NOMO-1 treated with DMSO at 0.1 percent for 48 hours (cell line): Measurements from ENCODE around the gene IWS1.

ENCODE experiments used
- DNase-seq: peaks from one replicate; lab custom pipeline; 2025; ENCODE audit not compliant: unreplicated experiment; lab: John Stamatoyannopoulos, UW

Gene IWS1

DNA sequence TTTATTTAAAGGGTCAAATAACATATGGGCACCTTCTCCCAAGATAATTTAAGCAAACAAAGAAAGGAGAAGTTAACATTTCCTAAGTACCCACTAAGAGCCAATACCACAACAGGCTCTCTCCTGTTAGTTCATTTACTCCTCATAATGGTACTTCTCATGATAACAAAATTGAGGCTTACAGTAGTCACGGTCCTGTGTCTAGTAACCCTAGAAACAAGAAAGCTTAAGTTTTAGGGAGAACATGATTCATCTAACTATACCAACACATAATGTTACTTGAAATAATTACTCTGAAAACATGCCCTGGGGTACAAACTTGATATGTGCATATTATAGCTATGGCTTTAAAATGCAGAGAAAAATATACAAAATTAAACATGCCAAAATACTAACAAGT lies 19.8 kb downstream of the IWS1 start:
- peak; percentile 38 for DNase-seq

DNA sequence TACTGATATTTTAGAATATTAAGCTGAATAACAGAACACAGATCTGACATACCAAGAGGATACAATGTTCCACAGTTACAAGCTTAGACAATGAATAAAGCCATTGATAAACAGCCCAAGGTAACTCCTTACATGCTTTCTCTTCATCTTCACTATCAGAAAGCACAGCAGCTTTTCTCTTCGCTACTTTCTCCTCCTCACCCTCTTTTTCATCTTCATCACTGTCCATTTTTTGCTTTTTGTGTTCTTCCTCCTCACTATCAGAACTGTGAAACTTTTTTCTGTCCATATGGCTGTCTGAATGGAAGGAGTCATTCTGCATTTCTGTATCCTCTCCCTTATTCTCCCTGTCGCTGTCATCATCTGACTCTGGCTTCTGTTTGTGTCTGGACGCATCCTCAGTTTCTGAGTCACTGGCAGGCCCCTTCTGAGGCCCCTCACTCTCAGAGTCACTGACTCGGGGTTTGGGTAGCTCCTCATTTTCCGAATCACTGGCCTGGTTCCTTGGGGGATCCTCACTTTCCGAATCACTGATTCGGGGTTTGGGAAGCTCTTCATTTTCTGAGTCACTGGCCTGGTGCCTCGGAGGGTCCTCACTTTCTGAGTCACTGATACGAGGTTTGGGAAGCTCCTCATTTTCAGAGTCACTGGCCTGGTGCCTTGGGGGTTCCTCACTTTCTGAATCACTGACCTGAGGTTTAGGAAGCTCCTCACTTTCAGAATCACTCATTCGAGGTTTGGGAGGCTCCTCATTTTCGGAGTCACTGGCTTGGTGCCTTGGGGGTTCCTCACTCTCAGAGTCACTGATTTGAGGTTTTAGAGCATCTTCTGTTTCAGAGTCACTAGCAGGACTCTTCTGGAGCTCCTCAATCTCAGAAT lies 21.5 kb downstream of the IWS1 start:
- no peak for DNase-seq

DNA sequence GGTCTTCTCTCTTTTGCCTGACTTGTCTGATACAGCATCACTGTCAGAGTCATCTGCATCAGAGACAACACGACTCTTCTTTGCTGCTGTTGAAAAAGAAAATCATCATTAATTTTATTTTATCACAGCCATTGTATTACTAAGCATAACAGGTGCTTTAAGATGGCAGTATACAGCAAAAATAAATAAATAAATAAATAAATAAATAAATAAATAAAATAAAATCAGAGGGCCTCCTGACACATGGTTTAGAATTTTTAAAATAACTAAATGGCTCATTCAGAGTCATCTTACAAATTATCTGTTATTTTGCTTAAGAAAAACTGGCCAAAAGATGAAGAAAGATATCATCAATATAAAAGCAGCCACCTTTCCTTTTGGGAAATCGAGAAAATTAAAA lies 22.8 kb downstream of the IWS1 start:
- no peak for DNase-seq

DNA sequence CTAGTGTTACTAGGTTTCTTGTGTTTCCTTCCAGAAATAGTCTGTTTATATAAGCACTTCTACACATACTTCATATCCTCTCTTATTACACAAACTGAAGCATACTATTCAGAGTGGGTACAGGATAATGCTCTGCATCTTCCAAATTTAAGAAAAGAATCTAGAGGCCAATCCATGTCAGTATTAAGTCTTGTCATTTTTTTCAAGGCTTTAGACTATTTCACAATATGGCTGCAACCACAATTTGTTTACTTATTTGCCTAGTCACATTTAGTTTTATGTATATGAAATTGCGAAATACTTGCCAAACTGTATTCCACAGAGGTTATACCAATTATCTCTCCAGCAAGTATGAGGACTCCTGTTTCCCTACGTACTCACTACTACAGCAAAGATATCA lies 27.9 kb downstream of the IWS1 start:
- DNase-seq = peak; percentile 53

DNA sequence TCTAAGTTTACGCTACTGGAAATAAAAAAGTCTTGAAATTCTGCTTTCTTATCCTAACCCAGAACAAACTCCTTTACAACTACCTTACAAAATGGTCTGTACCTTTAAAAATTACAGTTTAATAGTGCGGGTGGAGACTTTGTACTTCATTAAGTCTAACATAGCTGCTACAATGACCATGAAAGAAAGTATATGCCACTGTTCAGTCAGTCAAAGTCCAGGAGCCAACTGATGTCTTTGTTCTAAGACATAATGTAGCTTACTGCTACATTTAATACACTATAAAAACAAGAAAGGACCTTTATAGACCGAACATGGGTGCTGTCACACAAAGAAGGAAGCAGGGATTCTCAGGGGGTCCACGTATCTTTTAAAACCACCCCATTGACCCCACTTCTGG lies 36.0 kb downstream of the IWS1 start:
- DNase-seq = no peak

DNA sequence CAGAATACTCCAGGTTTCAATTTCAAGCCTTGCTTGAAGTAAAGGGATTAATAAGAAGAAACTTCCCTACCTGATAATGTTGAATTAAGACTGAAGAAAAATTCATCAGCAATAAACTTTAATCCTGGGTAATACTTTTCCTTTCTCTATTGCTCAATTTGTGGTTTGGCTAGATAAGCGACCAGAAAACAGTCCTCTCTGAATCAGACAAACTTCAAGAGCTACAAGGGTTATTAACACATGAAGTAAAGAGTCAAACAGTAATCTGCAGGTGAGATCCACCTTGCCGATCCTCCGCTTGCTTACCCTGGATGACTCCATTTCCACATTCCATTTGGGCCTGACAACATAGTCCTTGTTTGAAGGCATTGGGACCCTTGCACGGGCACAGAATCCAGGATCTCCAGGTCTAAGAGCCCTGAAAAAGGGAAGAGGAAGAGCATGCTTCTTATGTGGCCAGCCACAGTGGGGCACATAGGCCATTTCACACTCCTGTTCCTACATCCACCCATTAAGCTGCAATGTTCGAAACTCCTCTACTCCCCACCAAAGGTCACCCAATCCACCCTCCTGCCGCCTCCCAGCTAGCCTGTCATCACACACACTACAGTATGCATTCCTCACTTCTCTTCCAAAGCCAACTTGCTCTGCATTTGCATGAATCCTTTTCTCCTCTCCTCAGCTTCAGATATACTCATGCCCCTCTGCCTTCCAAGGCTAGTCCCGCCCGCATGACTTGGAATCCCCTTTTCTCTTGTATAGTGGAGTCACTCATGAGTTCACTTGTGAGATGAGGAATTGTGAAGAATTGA lies 39.8 kb downstream of the IWS1 start:
- peak; percentile 78 for DNase-seq

DNA sequence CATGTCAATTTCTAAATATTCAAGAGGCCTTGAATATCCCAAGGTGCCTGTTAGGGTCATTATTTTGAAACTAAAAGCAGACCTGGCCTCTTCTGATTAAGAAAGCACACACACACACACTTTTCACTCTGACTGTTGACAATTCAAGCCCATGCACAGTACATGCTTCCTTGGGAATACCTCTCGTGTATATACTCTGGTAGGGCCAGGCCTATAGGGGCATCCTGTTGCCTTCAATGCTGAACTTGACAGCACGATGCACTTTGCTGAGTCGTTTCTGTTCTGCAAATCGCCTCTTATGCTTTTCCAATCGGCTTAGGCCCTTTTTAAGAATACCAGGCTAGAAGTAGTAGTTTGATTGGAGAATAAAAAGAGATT lies 40.6 kb downstream of the IWS1 start:
- DNase-seq = peak; percentile 20

DNA sequence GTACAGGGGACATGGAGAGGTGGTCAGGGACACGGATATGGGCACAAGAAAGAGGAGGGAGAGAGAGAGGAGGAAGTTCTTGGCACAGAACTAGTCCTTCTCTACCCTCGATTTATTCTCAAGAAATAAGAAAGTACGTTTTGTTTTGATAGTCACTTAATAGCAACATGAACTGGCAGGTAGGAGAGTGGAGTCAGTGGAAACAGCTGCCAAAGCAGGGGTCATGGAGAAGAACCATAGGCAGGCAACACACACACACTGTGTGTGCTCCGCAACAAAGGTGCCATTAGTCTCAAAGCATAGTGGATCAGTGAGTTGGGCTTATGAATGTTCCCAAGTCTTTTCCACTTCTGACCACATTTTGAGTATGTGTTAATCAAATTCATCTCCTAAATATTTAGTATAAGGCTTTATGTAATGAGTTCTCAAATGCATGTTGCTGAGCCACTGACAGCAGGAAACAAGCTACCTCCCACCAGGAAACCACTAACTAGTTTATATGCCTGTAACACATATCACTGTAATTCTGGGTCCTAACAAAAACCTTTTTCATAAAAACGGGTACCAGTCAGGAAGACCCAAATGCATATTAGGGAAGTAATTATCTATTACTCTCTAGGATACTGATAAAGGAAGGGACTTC lies 41.1 kb downstream of the IWS1 start:
- DNase-seq = peak; percentile 19

DNA sequence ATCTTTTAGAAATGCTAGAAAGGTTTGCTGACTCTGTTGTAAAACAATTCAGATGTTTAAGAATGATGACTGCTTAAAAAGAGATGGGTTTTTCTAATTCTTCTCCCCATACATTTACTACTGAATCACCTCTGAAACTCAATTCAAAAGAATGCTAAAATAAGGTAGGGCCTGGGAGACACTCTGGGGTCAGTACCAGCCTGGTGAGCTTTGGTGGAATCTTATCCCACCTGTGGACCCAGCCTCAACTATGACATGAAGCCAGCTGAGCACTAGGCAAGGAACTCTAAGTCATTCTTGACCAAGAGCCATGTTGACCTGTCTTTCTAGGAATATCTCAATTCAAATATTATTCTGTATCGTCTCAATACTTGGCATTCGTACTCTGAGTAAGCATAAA lies 44.3 kb downstream of the IWS1 start:
- DNase-seq = no peak

DNA sequence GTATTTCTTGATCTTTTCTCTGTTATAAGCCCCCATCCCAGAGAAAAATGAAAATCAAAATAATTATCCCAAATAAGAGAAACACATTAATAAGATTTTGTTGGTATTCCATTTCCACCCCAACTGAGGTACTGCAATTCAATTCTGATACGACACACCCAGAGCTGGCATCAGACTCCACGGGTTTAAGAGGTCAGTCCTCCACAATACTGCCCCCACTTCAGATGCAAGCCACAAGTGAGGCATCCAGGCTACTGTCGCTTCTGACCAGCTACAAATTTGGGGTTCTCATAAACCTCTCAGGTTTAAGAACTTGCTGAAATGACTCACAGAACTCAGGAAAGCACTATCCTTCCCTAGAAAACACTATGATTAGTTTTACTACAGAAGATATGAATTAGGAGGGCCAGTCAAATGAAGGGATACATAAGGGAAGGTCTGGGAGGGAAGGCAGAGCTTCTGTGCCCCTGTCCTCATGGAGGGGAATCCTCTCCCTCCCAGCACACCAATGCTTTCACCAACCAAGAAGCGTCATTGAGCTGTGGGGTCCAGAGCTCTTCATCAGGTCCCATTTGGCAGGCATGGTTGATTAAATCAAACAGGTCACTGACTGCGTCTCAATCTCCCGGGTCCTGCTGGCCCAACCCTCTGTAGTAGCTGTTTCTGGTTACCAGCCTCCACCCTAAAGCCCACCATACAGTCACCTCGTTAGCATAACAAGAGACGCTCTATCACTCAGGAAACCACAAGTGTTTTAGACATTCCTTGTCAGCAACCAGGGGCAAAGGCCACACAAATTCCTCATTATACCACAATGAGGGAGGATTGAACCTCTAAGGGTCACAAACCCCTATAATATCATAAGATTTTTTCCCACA lies 46.2 kb downstream of the IWS1 start:
- DNase-seq = no peak

DNA sequence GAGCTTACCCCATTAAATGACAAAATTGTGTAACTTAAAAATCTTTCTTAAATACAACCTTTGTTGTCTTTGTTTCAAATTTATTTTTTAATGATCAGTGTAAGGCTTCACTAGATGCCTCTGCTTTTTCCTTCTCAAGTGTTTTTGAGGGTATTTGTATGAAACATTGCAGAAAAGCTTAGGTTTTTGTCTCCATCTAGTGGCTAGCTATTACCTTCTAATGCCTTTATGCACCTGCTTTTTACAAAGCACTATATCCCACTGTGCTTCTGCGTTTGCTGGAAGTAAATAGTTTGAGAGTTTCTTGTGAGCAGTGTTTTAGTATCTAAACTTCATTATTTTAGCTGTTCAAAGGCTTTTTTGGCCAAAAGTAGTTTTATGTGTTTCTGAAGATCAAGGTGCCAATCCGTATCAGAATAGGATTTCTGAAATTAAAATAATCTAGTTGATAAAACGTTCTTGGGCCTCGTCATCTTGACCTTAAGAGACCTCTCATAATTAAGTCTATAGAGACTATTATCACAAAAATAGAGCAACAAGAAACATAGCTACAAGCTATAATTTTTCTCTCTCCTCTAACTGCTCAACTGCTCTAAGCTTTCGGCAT lies 47.0 kb downstream of the IWS1 start:
- peak; percentile 63 for DNase-seq

DNA sequence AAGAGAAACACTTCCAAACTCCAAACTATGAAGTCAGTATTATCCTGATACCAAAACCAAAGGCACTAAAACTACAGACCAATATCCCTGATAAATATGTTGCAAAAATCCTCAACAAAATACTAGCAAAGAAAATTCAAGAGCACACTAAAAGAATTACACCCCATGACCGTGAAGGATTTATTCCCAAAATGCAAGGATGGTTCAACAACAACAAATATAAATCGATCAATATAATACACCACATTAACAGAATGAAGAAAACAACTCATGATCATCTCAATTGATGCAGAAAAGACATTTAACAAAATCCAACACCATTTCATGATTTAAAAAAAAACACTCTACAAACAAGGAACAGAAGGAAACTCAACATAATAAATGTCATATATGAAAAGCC lies 50.5 kb downstream of the IWS1 start:
- DNase-seq = no peak

DNA sequence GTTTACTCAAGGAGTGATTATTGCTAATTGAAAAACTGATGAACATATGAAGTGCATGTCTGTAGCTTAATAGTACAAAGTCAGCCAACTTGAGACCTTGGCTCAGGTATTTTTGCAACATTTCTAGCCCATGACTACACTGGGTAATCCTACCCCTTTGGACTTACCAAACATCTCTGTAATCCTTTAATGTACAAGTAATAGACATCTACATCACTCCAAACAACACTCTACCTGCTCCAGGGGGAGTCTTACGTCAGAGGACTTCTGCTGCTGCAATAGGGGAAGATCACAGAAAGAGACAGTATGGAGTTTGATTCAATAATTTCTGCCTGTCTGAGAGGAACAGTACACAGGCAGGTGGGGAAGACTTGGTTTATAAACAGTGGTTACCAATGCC lies 54.0 kb downstream of the IWS1 start:
- no peak for DNase-seq

DNA sequence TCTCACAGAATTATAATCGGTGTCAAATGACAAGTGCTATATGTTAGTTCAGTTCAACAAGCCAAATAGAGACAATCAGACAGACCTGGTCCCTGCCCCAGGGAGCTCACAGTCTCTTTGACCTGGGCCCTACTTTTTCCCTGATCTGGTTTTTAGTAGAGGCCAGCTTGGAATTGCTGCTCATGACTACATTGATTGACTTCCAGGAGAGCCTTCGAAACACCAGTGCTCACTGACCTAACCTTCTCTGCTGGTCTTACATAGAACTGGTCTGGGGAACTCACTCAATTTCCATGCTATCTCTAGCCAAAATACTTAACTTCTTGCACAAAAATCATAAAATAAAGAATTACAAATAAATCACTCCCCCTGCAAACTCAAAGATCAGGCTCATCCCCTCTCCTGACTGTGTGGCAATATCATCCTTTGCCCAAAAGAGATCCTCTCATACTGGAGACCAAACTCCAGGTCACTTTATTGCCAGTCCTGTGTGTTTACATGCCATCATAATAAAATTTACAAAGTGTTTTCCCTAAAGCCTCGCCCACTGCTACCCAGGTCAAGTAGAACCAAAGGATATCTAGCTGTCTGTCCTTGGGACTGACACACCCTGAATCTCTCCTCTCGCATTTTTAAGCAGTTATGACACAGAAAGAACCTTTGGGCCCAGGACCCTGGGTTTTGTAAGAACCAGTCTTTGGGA lies 54.9 kb downstream of the IWS1 start:
- no peak for DNase-seq

DNA sequence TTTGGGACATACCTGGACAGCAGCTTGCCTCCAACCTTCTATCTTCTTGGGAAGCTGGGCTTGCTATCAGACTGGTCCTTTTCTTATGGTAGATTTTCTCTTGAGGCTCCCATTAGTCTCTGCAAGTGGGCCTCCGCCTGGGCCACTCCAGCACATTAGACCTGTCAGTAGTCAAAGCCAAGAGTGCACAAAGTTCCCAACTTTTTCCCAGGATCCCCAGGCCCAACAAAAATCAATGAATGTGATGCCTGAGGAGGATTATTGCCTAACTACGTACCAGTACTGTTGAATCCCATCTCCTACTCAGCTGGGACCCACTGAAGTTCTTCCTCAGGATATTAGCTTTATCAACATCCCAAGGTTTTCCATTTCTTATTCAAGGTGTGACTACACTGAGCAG lies 56.3 kb downstream of the IWS1 start:
- DNase-seq = no peak

DNA sequence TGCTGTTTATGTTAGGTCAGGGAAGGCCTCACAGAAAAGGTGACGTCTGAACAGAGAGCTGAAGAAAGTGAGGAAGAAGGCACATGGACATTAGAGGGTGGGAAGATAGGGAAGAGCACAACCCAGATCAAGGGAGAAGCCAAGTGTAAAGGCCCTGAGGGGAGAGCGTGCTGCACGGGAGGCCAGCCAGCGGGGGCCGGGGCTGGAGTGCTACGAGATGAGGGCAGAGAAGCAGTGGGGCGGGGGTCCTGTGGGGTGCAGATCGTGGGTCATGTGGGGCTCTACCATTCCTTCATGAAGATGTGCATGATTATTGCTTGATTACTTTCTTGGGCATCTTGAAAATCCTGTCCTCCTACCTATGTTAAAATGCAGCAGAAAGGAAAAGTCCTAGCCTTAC lies 57.2 kb downstream of the IWS1 start:
- no peak for DNase-seq

DNA sequence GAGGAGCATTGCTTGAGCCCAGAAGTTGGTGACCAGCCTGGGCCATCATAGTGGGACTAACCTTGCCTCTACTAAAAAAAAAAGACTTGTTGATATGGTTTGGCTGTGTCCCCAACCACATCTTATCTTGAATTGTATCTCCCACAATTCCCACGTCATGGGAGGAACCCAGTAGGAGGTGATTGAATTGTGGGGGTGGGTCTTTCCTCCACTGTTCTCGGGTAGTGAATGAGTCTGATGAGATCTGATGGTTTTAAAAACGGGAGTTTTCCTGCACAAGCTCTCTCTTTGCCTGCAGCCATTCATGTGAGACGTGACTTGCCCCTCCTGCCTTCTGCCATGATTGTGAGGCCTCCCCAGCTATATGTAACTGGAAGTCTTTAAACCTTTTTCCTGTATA lies 61.0 kb downstream of the IWS1 start:
- no peak for DNase-seq

DNA sequence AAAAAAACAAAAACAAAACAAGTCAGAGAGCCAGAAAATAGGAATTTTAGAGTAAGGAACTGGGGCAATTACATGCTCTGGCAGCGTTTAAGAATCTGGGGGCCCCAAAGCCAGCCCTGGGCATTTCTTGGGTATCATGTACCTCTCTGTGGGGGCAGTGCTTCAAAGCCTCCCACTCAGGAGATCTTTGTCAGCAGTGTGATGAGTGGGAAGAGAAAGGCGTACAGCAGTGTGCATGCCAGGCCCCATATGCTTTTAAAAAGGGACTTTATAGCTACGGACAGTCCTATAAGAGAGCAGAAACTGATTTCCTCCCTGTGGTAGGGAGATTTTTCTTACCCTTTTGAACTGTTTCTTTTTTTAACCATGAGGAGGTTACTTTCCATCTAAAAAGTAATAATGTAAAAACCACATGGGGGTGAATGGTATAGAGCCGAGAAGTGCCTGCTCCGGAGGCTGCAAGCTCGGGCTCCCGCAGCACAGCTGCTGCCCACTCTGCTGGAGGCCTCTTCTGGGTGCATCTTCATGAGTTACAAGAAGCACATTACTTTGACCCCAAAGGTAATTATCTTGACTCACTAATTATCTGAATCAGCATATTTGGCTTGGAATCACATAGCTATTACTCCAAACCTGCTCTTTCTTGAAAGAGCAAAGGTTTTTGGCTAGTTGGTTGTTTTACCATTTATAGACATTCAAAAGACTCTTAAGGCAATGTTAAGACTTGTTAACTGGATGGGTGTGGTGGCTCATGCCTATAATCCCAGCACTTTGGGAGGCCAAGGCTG lies 61.6 kb downstream of the IWS1 start:
- DNase-seq = no peak
